Progenitor cell of endocrine pancreas (in vitro differentiated cells): Measurements from ENCODE around the gene FAF1. TPM values are rescaled to one million over a fixed set of nuclear protein-coding genes. Genes with fewer than 3 reads are reported as not detected.

Source experiments
- DNase-seq: peaks from one replicate; pipeline ENCODE4 v3.0.0; 2021; ENCODE audit warnings: low spot score; ENCODE audit not compliant: unreplicated experiment
- H3K27ac Mint-ChIP-seq: 2 replicates; pipeline ENCODE4 v1.8.0; 2021; ENCODE audit warnings: mild to moderate bottlenecking, moderate library complexity, mixed read lengths
- H3K27me3 Mint-ChIP-seq: 2 replicates; pipeline ENCODE4 v1.8.0; 2021; ENCODE audit warnings: mixed read lengths
- H3K36me3 Mint-ChIP-seq: 2 replicates; pipeline ENCODE4 v1.8.0; 2022; ENCODE audit warnings: mixed read lengths; ENCODE audit not compliant: insufficient read depth
- H3K4me1 Mint-ChIP-seq: 2 replicates; pipeline ENCODE4 v1.8.0; 2021; ENCODE audit warnings: low read depth, mixed read lengths
- H3K4me3 Mint-ChIP-seq: 2 replicates; pipeline ENCODE4 v1.8.0; 2021; ENCODE audit warnings: low read depth, mild to moderate bottlenecking, moderate library complexity, mixed read lengths
- H3K9me3 Mint-ChIP-seq: 2 replicates; pipeline ENCODE4 v1.8.0; 2021; ENCODE audit warnings: low read depth, mixed read lengths
- CTCF ChIP-seq: fragments of 200-600 bp; sonication (generic); IDR thresholded peaks from one replicate; pipeline ENCODE4 v1.5.0; 2021; ENCODE audit warnings: antibody characterized with exemption, mild to moderate bottlenecking; ENCODE audit not compliant: unreplicated experiment
- total RNA-seq: library from RNA; stranded (reverse); gene quantifications from 2 replicates; pipeline ENCODE4 v1.2.1, GENCODE V29; 2021

FAF1 gene
- total RNA-seq, 1 donor from 2014 or later = 49.0 TPM

GRCh38 chr1:50633465-50633864 is 326.6 kb downstream of the FAF1 start:
- peak overlapping the region; percentile 37 for H3K27ac Mint-ChIP-seq
- H3K4me3 Mint-ChIP-seq = no peak overlapping the region
- no peaks in the 10 kb centered on the region for H3K27me3 Mint-ChIP-seq
- no peaks in the 10 kb centered on the region for H3K9me3 Mint-ChIP-seq
- DNase-seq = no peak
- no peaks in the 10 kb centered on the region for H3K36me3 Mint-ChIP-seq
- no peak for TF ChIP-seq CTCF
- peaks cover 17% of the 10 kb centered on the region for H3K4me1 Mint-ChIP-seq

DNA sequence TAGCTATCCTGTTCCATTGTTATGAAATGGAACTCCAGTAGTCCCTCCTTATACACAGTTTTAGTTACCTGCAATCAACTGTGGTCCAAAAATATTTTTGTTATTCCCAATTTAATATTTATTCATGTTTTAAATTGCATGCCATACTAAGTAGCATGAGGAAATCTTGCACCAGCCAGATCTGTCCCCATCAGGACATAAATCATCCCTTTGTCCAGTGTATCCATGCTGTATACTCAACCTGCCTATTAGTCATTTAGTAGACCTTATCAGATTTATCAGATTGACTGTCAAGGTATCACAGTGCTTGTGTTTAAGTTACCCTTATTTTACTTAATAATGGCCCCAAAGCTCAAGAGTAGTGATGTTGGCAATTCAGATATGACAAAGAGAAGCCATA is 328.9 kb downstream of the FAF1 start:
- no peaks in the 10 kb centered on the region for H3K27me3 Mint-ChIP-seq
- DNase-seq = no peak
- no peak overlapping the region for H3K27ac Mint-ChIP-seq
- H3K4me3 Mint-ChIP-seq = no peak overlapping the region
- no peaks in the 10 kb centered on the region for H3K9me3 Mint-ChIP-seq
- peaks cover 17% of the 10 kb centered on the region for H3K4me1 Mint-ChIP-seq
- no peaks in the 10 kb centered on the region for H3K36me3 Mint-ChIP-seq
- TF ChIP-seq CTCF = no peak

- no peaks in the 10 kb centered on the region for H3K27me3 Mint-ChIP-seq
- H3K9me3 Mint-ChIP-seq = peaks cover 13% of the 10 kb centered on the region
- no peak overlapping the region for H3K27ac Mint-ChIP-seq
- H3K36me3 Mint-ChIP-seq = peaks cover 12% of the 10 kb centered on the region
- no peaks in the 10 kb centered on the region for H3K4me1 Mint-ChIP-seq
- no peak for TF ChIP-seq CTCF
- H3K4me3 Mint-ChIP-seq = no peak overlapping the region
- DNase-seq = no peak
Measured at GRCh38 chr1:50622259-50622658, 337.8 kb downstream of the FAF1 start.

GRCh38 chr1:50620680-50621329 is 339.3 kb downstream of the FAF1 start:
- no peaks in the 10 kb centered on the region for H3K27me3 Mint-ChIP-seq
- peaks cover 13% of the 10 kb centered on the region for H3K9me3 Mint-ChIP-seq
- H3K36me3 Mint-ChIP-seq = peaks cover 12% of the 10 kb centered on the region
- no peaks in the 10 kb centered on the region for H3K4me1 Mint-ChIP-seq
- no peak overlapping the region for H3K4me3 Mint-ChIP-seq
- DNase-seq = no peak
- TF ChIP-seq CTCF = peak; percentile 49
- H3K27ac Mint-ChIP-seq = peak overlapping the region; percentile 93

- Mint-ChIP-seq H3K4me1 (peaks cover 5% of the 10 kb centered on the region), H3K27ac (no peak overlapping the region), H3K4me3 (no peak overlapping the region), H3K9me3 (peaks cover 9% of the 10 kb centered on the region), H3K27me3 (no peaks in the 10 kb centered on the region), H3K36me3 (peaks cover 11% of the 10 kb centered on the region)
- DNase-seq = no peak
- TF ChIP-seq CTCF = no peak
Measured at GRCh38 chr1:50615036-50615750, 344.9 kb downstream of the FAF1 start.
